HepG2 (cell line): Measurements from ENCODE around the gene TMBIM1. TPM values are rescaled to one million over a fixed set of nuclear protein-coding genes. Genes with fewer than 3 reads are reported as not detected.

Source experiments
- ARID3A ChIP-seq: IDR thresholded peaks from 2 replicates; pipeline ENCODE4 v1.6.1; 2012; ENCODE audit warnings: low read depth, low read length, improper control_type of control experiment
- CCAR2 ChIP-seq: fragments of 200-400 bp; formaldehyde crosslinking; optimal IDR thresholded peaks from 2 replicates; pipeline ENCODE3; 2018; ENCODE audit warnings: low read depth, mild to moderate bottlenecking, low read length, moderate library complexity
- KDM5A ChIP-seq: fragments of 200-600 bp; sonication (generic); IDR thresholded peaks from 2 replicates; pipeline ENCODE4 v1.7.0; 2018; ENCODE audit warnings: antibody characterized with exemption, mild to moderate bottlenecking, low read length, borderline replicate concordance
- MED13 ChIP-seq: sonication (generic); formaldehyde crosslinking; IDR thresholded peaks from 2 replicates; pipeline ENCODE4 v1.5.0; 2020; ENCODE audit warnings: missing genetic modification reagents
- MTERF4 ChIP-seq: sonication (generic); formaldehyde crosslinking; IDR thresholded peaks from 2 replicates; pipeline ENCODE4 v1.8.0; 2023; ENCODE audit warnings: mild to moderate bottlenecking, missing genetic modification reagents
- MXD1 ChIP-seq: sonication (generic); formaldehyde crosslinking; IDR thresholded peaks from 2 replicates; pipeline ENCODE4 v1.4.0; 2020; ENCODE audit warnings: mild to moderate bottlenecking, missing genetic modification reagents
- RORA ChIP-seq: sonication (generic); formaldehyde crosslinking; IDR thresholded peaks from 2 replicates; pipeline ENCODE4 v1.5.0; 2020; ENCODE audit warnings: mild to moderate bottlenecking, missing genetic modification reagents, moderate library complexity
- TEAD3 ChIP-seq: optimal IDR thresholded peaks from 2 replicates; pipeline ENCODE3; 2016; ENCODE audit warnings: borderline replicate concordance
- ZNF17 ChIP-seq: sonication (generic); formaldehyde crosslinking; IDR thresholded peaks from 2 replicates; pipeline ENCODE4 v1.5.0; 2020; ENCODE audit warnings: mild to moderate bottlenecking, missing genetic modification reagents
- ZNF20 ChIP-seq: sonication (generic); formaldehyde crosslinking; IDR thresholded peaks from 2 replicates; pipeline ENCODE4 v1.4.0; 2020; ENCODE audit warnings: mild to moderate bottlenecking, moderate library complexity, missing genetic modification reagents
- ZNF280D ChIP-seq: sonication (generic); formaldehyde crosslinking; IDR thresholded peaks from 2 replicates; pipeline ENCODE4 v1.5.1; 2020; ENCODE audit warnings: mild to moderate bottlenecking, missing genetic modification reagents
- ZNF383 ChIP-seq: sonication (generic); formaldehyde crosslinking; IDR thresholded peaks from 2 replicates; pipeline ENCODE4 v1.4.0; 2020; ENCODE audit warnings: missing genetic modification reagents, mild to moderate bottlenecking, borderline replicate concordance
- ZNF562 ChIP-seq: sonication (generic); formaldehyde crosslinking; IDR thresholded peaks from 2 replicates; pipeline ENCODE4 v1.8.0; 2022; ENCODE audit warnings: missing genetic modification reagents, borderline replicate concordance
- ZNF768 ChIP-seq: sonication (generic); formaldehyde crosslinking; IDR thresholded peaks from 2 replicates; pipeline ENCODE4 v1.4.0; 2020; ENCODE audit warnings: missing genetic modification reagents
- ZNF784 ChIP-seq: sonication (generic); formaldehyde crosslinking; IDR thresholded peaks from 2 replicates; pipeline ENCODE4 v1.5.1; 2020; ENCODE audit warnings: missing genetic modification reagents, mild to moderate bottlenecking, borderline replicate concordance
- ZNF879 ChIP-seq: sonication (generic); formaldehyde crosslinking; IDR thresholded peaks from 2 replicates; pipeline ENCODE4 v1.8.1; 2023; ENCODE audit warnings: missing genetic modification reagents
- ZSCAN29 ChIP-seq: sonication (generic); formaldehyde crosslinking; conservative IDR thresholded peaks from 2 replicates; pipeline ENCODE4 v1.4.0; 2020; ENCODE audit warnings: mild to moderate bottlenecking, missing genetic modification reagents
- ZSCAN31 ChIP-seq: sonication (generic); formaldehyde crosslinking; IDR thresholded peaks from 2 replicates; pipeline ENCODE4 v1.5.0; 2020; ENCODE audit warnings: low read depth, mild to moderate bottlenecking, missing genetic modification reagents
- polyA plus RNA-seq, 8 experiments: library from polyadenylated mRNA; depleted of rRNA in 3 of 8; stranded (reverse) in 7 of 8; unstranded in 1 of 8; fragments of >200 nt; fragmentation: Illumina TruSeq in 4 of 8; extraction: Trizol in 4 of 8; gene quantifications; 2 replicates each; pipeline versions ENCODE4 v1.2.1 to v1.2.3, GENCODE V29; 2011 to 2016; ENCODE audit warnings: low read depth in 4 of 8, missing spikeins in 1 of 8, mixed read lengths in 1 of 8; ENCODE audit not compliant: insufficient read depth in 1 of 8
- total RNA-seq, 5 experiments: library from RNA; depleted of rRNA; stranded (reverse); fragments of >200 nt; fragmentation: Illumina TruSeq; extraction: Trizol; gene quantifications; 2 replicates each; pipeline ENCODE4 v1.2.3, GENCODE V29; 2016; ENCODE audit warnings: low read depth in 1 of 5

Gene TMBIM1
- total and polyA plus RNA-seq, 2 of the 13 experiments (the other 11 are each of a cell fraction or from before 2014, with no cell fraction given) = 127 to 139 TPM

- TF ChIP-seq ARID3A (no peak), ZNF280D (no peak), ZNF879 (CRISPR knock-in tag) (peak; percentile 74), ZNF17 (CRISPR knock-in tag) (no peak), ZNF768 (CRISPR knock-in tag) (peak; percentile 47; the same call in 1 of the 2 replicates), ZNF383 (CRISPR knock-in tag) (no peak), ZNF562 (CRISPR knock-in tag) (no peak), TEAD3 (CRISPR knock-in tag) (no peak), MXD1 (peak; percentile 81), ZSCAN29 (CRISPR knock-in tag) (0 out of 2 replicates have a peak, but pooled peaks have one; percentile 32), MTERF4 (CRISPR knock-in tag) (peak; percentile 36; the same call in 1 of the 2 replicates), CCAR2 (no peak), RORA (CRISPR knock-in tag) (no peak), KDM5A (no peak; the same call in 1 of the 2 replicates), ZNF784 (CRISPR knock-in tag) (0 out of 2 replicates have a peak, but pooled peaks have one; percentile 28), ZNF20 (CRISPR knock-in tag) (no peak), ZSCAN31 (CRISPR knock-in tag) (peak; percentile 74), MED13 (CRISPR knock-in tag) (no peak)
Observed at GRCh38 chr2:218292048-218293014, at the start of gene TMBIM1 (continued).
